NCI-H187 (cell line): ENCODE data around the gene ATF7.
"Not testable (repeated sequence)": the region's sequence is repeated elsewhere in the genome, so short reads cannot be mapped to it uniquely, and the experiment has no call there.

Source experiments
- DNase-seq, 2 experiments: peaks; one replicate each; lab custom pipeline; 2025; lab: John Stamatoyannopoulos, UW

ATF7 gene

DNA sequence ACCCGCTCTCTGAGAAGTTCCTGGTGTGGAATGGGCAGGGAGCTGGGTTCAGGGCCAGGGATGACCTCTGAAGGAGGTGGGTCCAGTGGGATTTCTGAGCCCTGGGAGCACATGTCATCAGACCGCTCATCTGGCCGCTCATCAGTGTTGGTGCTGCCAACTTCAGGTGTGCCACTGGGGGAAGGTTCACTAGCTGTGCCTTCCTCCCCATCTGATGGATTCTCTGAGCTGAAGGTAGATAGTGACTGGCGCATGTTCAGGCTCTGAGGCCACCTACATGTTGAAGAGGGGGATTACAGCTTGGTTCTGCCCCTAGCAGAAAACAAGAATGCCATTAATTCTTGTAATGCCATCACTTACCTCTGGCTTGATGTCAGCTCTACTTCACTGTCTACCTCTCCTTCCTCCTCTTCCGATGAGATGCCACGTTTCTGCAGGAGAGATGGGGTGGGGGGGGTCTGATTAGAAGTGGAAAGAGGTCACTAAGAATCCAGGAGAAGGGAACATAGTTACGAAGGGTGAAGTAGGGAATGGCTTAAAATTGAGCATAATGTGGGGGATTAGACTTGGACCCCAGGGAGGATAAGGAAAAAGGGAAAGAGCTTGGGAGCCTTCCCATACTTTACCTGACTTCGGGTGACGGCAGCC is 144.1 kb downstream of the ATF7 start:
- no peak for DNase-seq

DNA sequence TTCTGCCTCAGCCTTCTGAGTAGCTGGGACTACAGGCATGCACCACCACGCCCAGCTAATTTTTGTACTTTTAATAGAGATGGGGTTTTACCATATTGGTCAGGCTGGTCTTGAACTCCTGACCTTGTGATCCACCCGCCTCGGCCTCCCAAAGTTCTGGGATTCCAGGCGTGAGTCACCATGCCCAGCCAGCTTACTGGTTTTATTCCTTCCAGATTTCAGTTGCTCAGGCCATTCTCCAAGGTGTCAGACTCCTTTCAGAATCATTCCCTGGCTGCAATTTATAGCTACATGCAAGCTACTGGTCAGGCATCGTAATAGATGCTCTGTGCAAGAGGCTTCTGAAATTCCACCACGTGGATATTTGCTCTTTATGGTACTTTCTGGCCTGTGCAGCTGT is 144.7 kb downstream of the ATF7 start:
- not testable (repeated sequence) for DNase-seq

DNA sequence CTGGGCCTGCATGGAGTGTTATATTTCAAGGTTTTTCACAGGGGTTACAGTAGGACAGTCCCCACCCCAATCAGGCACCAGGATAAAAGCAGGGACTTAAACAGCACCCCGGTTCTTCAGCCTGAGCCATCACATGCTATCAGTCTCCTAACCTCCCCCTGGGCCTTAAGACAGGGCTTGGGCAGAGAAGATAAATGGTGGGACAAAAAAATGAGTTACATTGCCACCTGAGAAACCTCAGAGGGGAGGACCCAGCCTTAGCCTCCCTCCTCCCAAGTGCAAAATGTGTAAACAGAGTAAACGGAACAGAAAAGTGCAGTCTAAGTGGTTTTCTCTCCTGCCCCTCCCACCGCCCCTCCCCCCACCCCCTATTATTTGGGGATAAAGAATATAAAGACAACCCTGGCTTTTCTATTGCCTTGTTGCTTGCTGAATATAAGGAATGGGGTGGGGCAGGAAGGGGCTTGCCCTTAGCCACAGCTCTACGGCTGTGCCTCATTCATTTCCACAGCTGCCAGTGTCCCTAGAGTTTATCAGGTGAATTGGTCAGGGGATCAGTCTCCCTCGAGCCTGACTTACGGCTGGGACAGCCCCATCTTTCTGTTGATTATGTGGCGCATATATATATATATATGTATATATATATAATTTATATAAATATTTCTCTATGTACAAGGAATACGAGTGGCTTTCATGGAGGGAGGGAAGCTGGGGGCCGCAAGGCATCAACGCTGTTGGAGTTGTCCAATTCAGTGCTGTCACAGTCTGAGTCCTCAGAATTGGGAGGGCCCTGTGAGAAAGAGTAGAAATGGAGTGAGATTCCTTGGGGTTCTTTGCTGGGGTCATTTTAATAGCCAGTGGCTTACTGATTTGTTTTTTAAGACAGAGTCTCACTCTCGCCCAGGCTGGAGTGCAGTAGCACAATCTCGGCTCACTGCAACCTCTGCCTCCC is 145.4 kb downstream of the ATF7 start:
- no peak for DNase-seq

DNA sequence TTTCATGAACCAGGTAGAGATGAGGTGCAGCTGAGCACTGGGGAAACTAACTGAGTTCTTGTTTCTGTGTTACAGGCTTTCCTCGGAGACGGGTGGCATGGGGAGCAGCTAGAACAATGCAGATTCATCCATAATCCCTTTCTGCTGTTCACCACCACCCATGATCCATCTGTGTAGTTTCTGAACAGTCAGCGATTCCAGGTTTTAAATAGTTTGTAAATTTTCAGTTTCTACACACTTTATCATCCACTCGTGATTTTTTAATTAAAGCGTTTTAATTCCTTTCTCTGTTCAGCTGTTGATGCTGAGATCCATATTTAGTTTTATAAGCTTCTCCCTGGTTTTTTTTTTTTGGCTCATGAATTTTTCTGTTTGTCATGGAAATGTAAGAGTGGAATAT is 146.9 kb downstream of the ATF7 start:
- no peak for DNase-seq

DNA sequence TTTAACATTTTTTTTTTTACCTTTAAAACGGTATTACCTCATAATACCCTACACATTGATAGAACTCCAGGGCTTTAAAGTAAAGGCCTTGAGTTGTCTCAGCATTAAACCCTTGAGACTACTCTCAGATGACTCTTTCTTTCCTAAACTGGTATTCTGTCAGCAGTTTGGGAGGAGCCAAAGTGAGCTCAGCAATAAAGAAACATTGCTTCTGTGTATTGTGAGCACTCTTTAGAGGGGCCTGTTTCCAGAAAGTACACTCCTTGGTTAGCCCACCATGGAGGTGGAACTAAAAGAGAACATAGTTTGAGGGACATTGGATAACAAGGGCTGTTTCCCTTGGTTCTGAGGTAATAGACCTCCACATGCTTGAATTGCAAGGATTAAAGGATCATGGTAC is 147.3 kb downstream of the ATF7 start:
- DNase-seq, result no peak

DNA sequence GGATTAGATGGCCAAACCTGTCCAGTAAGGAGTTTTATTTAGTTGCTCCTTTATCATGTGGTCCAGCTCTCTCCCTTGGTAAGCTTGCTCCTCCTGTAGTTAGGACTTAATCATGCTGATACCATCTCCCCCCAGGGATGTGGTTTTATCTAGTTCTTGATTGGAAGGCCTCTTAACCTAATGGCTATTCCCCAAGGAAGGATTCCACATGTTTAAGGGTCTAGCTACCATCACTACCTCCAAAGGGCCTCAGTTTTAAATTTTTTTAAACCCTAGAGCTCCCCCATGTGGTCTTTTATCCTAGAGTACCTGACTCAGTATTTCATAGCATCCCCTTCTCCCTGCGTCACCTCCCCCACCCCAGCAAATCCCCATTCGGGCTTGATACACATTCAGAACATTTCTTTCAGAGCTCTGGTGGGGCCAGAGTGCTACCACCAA is 149.4 kb downstream of the ATF7 start:
- DNase-seq, result no peak

DNA sequence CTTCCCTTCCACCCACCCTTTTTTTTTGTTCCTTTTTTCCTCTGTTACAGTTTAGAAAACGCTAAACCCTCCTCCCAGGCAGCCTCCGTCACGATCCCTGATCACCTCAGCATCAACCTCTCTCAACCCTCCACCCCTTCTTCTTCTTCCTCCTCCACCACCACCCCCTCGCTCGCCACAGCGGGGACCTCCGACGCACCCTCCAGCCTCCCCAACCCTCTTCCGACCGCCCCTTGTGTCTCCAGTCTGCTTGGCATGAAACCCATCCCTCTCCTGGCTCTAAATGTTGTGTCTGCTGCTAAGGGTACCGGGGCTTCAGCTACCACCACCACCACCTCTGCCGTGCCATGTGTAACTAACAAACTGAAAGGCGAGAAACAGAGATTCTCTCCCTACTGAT is 151.4 kb downstream of the ATF7 start:
- no peak for DNase-seq

DNA sequence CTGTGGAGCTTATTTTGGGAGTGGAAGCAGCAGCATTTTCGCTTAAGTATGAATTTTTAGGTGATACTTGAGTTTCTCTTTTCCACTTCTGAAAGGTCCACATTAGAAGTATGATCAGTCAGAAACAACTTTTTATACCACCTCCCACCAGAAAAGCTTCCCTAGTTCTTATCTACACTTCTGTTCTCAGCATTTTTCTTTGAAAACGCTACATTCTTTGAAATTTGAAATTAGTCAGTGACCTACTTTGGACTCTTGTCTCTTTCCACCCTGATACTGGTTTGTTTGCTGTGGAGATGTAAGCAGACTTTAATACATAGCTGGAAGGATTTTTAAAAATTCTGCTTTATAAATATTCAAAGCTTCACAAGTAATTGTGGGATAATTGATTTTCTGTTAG is 152.1 kb downstream of the ATF7 start:
- DNase-seq, result no peak

DNA sequence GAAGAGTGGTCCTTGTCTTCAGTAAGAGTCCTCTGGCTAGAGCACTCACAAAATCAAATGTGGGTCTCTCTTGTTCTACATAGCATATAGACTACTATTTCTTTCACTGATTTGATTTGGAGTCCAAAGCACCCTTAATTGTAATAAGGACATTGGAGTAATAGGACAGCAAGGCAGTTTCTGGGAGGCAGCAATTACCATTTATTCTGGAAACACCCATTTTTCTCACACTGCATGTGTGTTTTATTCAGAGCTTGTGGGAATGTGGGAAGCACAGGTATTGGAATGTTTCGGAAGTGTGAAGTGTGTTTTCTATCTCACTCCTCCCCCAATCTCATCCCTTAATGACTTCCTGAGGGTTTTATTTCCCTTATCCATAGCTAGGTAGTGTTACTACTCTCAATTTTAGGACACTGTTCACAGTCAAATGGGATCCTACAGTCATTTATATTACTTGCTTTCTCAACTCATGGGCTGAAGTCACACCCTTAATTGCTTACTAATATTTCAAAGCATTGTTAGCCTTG is 154.1 kb downstream of the ATF7 start:
- no peak for DNase-seq

DNA sequence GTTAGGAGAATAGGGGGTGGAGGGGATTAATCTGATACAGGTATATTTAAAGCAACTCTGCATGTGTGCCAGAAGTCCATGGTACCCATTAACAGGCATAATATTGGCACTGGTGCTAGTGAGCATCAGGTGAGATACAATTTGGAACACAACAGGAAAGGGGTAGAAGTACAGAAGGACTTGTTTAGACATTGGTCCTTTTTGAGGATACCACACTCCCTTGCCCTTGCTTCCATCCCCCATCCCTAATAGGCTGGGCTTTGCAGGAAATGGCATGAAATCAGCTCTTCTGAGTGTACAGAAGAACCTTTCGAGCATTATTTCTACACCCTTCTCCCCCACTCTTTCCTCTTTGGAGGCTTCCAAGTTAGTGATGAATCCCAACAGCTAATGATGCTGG is 157.9 kb downstream of the ATF7 start:
- no peak for DNase-seq

DNA sequence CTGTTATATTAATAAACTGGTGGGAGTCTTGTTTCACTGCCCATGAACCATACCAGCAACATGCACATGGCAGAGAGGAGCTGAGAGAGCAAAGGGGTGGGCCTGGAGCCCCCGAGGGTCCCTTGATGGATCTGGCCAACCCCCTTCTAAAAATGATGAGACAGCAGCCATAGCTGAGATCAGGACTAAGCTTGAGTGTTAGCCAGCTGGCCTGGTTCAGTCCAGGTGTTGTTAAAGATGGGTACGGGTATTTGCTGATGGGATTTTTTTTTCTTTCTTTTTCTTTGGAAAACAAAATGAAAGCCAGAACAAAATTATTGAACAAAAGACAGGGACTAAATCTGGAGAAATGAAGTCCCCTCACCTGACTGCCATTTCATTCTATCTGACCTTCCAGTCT is 158.3 kb downstream of the ATF7 start:
- no peak for DNase-seq

DNA sequence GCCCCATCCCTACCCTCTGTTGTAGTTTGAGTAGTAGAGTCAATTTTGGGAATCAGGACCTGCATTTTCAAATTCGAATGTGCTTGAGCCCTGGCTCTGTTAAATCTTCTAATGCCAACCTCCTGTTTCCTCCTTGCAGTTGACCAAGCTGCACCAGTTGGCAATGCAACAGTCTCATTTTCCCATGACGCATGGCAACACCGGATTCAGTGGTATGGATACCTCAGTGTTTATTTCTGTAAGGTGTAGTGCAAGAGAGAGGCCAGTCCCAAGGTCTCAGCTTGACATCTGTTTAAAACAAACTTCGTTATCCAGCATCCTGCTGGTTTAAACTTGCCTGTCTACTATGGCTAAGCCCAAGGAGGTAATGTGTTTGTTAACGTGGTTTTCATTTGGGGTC is 159.1 kb downstream of the ATF7 start:
- DNase-seq, result no peak

DNA sequence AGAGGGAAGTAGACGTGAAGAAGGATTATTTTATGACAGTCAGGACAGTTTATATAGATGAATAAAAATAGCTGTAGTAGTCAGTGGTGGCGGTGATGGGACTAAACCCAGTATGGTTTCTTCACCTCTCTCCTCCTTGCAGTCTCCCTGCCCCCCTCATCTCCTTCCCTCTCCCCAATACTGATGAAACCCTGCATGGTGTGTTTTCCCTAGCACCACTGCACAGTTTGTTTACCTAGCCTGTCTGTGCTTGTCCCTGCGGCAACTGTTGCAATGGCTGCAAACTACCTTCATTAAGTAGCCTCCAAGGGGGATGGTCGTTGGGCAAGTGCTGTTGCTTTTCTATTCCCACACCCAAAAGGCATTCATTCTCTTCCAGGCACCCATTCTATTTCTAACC is 159.5 kb downstream of the ATF7 start:
- no peak for DNase-seq

DNA sequence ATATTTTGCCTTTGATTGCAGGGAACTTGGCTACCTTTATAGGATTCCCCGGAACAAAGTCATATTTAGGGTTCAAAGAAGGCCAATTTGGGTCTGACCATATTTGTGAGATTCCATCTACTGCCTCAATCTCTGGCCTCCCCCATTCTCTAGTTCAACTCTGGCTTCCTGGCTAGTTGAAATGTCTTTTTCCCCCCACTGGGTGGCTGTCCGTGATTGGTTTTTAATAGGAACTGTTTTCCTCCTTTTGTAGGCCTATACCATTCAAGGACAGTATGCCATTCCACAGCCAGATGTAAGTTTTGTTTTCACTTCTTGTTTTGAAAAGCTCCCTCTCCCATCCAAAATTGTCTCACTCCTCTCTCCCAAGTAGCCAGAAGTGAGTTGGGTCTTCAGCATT is 160.5 kb downstream of the ATF7 start:
- DNase-seq, result no peak

DNA sequence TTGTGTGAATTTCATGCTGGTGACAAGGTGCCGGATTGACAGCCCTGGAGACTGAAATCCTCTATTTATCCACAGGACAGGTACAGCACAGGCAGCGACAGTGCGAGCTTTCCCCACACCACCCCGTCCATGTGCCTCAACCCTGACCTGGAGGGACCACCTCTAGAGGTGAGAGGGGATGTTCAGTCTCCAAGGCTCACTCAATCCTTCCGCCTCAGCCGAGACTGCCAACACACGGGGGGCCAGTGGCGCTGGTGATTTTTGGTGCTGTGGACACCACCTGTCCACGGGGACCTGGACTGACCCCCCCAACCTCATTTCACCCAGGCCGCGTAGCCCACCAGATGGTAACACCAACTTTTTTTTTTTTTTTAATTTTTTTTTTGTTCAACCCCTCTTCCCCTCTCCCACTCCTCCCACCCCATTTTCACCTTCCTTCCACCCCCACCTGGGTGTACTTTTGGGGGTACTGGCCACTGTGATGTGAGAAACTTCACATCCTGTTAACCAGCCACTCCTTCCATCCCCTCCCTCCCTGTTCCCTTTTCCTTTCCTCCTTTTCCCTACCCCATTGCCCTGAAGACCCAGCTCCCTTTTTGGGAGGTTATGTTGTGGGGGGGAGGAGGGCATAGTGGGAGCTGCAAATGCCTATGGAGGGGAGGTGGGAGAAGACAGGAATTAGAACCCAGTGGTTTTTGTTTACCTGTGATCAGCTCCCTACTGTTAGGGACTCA is 161.3 kb downstream of the ATF7 start:
- no peak for DNase-seq

DNA sequence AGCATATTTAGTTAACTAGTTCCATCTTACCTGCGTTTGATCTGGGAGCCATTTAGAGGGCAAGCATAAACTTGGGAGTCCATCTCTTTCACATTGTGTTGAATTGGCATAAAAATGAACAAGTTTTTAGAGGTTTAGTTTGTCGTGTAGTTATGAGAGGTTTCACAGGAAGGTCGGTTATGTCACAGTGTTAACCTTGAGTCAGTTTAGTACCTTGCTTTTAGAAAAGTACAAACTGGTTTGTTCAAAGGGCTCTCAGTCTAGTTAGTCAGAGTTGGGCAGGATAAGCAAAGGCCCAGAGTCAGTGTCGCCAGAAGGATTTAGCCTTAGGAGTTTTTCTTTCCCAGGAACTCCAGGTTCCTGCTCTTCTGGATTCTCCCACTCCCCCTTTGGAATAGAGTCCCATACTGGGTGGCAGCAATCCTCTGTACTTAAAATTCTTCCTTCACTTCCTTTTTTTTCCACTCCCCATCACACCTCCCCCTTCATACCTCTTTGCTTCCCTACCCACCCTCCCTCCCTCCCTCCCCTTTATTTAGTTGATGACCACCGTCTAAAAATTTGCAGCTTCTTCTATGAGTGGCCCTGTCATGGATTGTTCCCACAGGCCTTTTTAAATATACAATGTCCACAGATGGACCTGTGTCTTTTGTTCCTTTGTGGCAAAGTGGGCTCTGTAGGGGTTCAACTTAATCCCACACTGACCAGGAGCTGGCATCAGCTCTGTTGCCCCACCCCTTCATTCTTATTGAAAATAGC is 162.2 kb downstream of the ATF7 start:
- DNase-seq, result no peak

DNA sequence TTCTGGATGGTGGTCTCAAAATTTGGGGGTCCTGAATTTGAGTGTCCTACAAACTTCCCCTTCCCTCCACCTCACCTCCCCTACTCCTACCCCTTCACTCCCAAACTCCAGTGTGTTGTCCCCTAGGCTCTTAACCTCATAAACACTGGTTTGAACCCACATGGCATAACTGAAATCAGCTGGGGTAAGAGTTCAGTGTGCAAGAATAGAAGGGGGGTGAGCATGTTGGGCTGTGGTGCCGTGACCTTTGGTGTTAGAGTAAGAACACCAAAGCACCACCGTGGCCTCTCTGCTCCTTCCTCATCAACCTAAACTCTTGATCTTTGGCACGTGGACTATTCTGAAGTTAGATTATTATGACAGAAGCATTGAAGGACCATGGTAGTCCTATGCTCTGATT is 163.2 kb downstream of the ATF7 start:
- no peak for DNase-seq

DNA sequence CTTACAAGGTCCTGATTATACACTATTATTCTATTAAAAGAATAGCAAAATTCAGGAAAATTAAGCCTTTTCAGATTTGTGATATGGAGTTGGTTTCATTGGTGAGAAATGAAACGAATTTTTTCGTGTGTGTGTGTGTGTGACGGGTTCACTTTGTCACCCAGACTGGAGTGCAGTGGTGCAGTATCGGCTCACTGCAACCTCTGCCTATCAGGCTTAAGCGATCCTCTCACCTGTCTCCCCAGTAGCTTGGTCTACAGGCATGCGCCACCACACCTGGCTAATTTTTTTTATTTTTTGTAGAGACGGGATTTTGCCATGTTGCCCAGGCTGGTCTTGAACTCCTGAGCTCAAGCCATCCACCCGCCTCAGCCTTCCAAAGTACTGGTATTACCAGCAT is 164.6 kb downstream of the ATF7 start:
- DNase-seq, result no peak

DNA sequence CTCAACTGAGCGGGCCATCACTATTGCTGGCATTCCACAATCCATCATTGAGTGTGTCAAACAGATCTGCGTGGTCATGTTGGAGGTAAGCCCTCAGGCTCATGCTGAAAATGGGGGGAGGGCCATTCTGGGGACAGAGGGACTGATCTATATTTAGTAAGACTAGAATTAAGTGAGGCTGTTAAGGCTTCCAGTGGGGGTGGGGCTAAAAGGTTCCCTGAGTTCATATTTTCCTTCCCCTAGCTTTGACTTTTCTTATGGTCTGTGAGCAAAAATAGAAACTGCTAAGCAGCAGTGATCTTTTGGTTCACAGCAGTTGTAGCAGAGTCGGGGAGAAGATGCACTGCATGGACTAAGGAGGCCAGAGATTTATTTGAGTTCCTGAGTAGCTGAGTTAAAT is 165.1 kb downstream of the ATF7 start:
- DNase-seq, result no peak

DNA sequence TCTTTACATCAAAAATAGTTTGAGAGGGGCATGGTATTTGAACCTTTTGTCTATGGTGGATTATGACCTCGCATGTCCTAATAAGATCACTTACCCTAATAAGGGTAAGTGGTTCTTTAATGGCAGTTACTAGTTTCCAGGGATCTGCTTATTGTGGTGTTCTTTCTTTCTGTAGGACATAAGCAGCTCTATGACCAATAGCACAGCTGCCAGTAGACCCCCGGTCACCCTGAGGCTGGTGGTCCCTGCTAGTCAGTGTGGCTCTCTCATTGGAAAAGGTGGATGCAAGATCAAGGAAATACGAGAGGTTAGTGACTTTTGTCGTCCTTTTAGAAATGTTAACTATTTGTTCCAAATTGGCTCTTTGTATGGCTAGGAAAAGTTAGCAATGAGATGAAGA is 167.1 kb downstream of the ATF7 start:
- no peak for DNase-seq
